ENCODE data around the gene RNF224. TPM values are rescaled to one million over a fixed set of nuclear protein-coding genes. Genes with fewer than 3 reads are reported as not detected.

The RNF224 gene
- polyA plus RNA-seq, 1 of the 3 experiments (the other 2 are of a cell fraction): 0.03 TPM

DNA sequence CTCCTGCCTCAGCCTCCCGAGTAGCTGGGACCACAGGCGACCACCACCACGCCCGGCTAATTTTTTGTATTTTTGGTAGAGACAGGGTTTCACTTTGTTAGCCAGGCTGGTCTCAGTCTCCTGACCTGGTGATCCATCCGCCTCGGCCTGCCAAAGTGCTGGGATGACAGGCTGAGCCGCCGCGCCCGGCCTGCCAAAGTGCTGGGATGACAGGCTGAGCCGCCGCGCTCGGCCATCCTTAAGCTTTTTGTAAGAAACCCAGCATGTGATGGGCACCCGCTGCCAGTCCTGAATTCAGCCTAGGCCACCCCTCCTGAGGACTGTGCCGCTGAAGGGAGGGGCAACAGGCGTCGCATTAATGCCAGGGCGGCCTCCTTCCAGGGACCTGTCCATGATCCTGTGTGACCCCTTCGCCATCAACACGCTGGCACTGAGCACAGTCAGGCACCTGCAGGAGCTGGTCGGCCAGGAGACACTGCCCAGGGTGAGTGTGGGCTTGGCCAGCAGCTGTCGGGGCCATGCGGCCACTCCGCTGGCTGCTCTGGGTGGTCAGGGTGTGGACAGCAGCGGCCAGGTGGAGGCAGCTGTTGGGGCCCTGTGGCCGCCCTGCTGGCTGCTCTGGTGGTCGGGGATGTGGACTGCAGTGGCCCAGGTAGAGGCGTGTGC, 38.3 kb downstream of the RNF224 start:
- WGBS (ENCODE audit: low lambda C conversion rate): 90% methylated on average over 15 of the region's 29 CpGs
- Histone ChIP-seq H3K9me2 (no peaks in the 10 kb centered on the region), H3K27me3 (ENCODE audit: insufficient read depth) (no peaks in the 10 kb centered on the region), H3K36me3 (replicated peaks in 1 of 2; ENCODE audit: control insufficient read depth in 1 of 2, insufficient read depth in 2 of 2, low read length in 1 of 2) (peaks cover 19 to 43% of the 10 kb centered on the region in 2 experiments), H3K4me1 (ENCODE audit: control insufficient read depth in 1 of 2, insufficient read depth in 2 of 2, low read depth in 1 of 2, low read length in 1 of 2) (no peaks in the 10 kb centered on the region), H3K9me3 (no peaks in the 10 kb centered on the region), H3K79me2 (ENCODE audit: insufficient read depth) (0 out of 2 replicates have a peak, but pooled peaks cover 3% of the 10 kb centered on the region), H3K4me3 (ENCODE audit: low read depth in 2 of 2, low read length in 1 of 2) (no peak overlapping the region), H3K9ac (no peak overlapping the region), H3F3A (replicated peaks; ENCODE audit: insufficient read depth) (peaks cover 3% of the 10 kb centered on the region), H3K27ac (ENCODE audit: low read depth in 2 of 2, low read length in 1 of 2) (no peak overlapping the region), H3K4me2 (no peak overlapping the region), H2AFZ (ENCODE audit: low read depth) (no peak overlapping the region), H4K20me1 (ENCODE audit: insufficient read depth) (no peaks in the 10 kb centered on the region)
- TF ChIP-seq ELF1 (IDR thresholded peaks at IDR 0.05): no peak
- TF ChIP-seq MXI1 (IDR thresholded peaks at IDR 0.05; ENCODE audit: low read depth, low read length): no peak
- TF ChIP-seq RXRA (IDR thresholded peaks at IDR 0.05; ENCODE audit: borderline replicate concordance, low read depth): no peak
- no peak for TF ChIP-seq USF1 (IDR thresholded peaks at IDR 0.05; ENCODE audit: borderline replicate concordance, low read depth)
- TF ChIP-seq FOXJ3 (CRISPR knock-in tag; IDR thresholded peaks at IDR 0.05): no peak
- no peak for DNase-seq
- CTCF ChIA-PET: interaction anchor here (1.3 to 1.4 kb wide), 4 partner anchors 11 to 31 kb away, joined by 3 to 9 read pairs (median 4); no protein-coding TSS in a partner anchor
- POLR2A ChIA-PET: no interaction called here

GRCh38 chr9:137266162-137266527, 38.8 kb downstream of the RNF224 start:
- Histone ChIP-seq H3K9me3 (no peaks in the 10 kb centered on the region), H3K4me1 (ENCODE audit: control insufficient read depth in 1 of 2, insufficient read depth in 2 of 2, low read depth in 1 of 2, low read length in 1 of 2) (no peaks in the 10 kb centered on the region), H3F3A (replicated peaks; ENCODE audit: insufficient read depth) (peaks cover 3% of the 10 kb centered on the region), H3K9ac (no peak overlapping the region), H3K27ac (ENCODE audit: low read depth in 2 of 2, low read length in 1 of 2) (no peak overlapping the region), H3K36me3 (replicated peaks in 1 of 2; ENCODE audit: control insufficient read depth in 1 of 2, insufficient read depth in 2 of 2, low read length in 1 of 2) (peaks cover 19 to 44% of the 10 kb centered on the region in 2 experiments), H3K79me2 (ENCODE audit: insufficient read depth) (no peaks in the 10 kb centered on the region), H4K20me1 (ENCODE audit: insufficient read depth) (no peaks in the 10 kb centered on the region), H3K4me3 (ENCODE audit: low read depth in 2 of 2, low read length in 1 of 2) (no peak overlapping the region), H3K9me2 (no peaks in the 10 kb centered on the region), H2AFZ (ENCODE audit: low read depth) (no peak overlapping the region), H3K4me2 (no peak overlapping the region), H3K27me3 (ENCODE audit: insufficient read depth) (no peaks in the 10 kb centered on the region)
- no peak for DNase-seq
- ChIA-PET CTCF (interaction anchor here (0.6 to 1.5 kb wide), 5 partner anchors 11 to 179 kb away, joined by 3 to 9 read pairs (median 4); no protein-coding TSS in a partner anchor), POLR2A (no interaction called here)
- WGBS (ENCODE audit: low lambda C conversion rate): 88% methylated on average over 10 of the region's 15 CpGs
- TF ChIP-seq ELF1 (IDR thresholded peaks at IDR 0.05) (no peak), FOSL2 (IDR thresholded peaks at IDR 0.05; ENCODE audit: borderline replicate concordance, low read depth) (no peak), RXRA (IDR thresholded peaks at IDR 0.05; ENCODE audit: borderline replicate concordance, low read depth) (no peak)

DNA sequence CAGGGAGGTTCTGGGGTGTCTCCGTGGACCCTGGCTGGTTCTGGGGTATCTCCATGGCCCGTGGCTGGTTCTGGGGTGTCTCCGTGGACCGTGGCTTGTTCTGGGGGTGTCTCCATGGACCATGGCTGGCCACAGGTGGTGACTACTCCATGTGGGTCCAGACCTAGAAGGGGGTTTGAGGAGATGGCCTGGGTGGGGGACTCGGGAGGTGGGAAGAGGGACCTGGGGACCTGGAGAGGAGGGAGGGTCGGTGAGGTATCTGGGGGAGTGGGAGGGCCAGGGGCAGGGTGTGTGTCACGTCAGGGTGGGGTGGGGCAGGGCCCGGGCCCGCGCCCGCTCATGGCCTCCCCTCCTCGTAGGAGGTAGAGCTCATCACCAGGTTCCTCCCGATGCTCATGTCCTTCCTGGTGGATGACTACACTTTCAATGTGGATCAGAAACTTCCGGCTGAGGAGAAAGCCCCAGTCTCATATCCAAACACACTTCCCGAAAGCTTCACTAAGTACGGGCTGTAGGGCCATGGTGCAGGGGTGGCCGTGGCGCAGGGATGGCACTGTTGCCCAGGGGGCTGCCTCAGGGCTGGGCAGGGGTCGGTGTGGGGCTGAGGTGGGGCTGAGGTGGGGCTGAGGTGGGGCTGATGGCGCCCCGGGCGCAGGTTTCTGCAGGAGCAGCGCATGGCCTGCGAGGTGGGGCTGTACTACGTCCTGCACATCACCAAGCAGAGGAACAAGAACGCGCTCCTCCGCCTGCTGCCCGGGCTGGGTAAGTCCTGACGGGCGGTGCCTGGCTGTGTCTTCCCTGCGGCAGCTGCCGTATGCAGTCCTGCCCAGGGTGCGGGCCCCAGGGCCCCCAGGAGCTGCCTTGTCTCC, 39.5 kb downstream of the RNF224 start:
- Histone ChIP-seq H3K4me2 (no peak overlapping the region), H3K4me1 (ENCODE audit: control insufficient read depth in 1 of 2, insufficient read depth in 2 of 2, low read depth in 1 of 2, low read length in 1 of 2) (no peaks in the 10 kb centered on the region), H3K27ac (ENCODE audit: low read depth in 2 of 2, low read length in 1 of 2) (no peak overlapping the region), H3K4me3 (ENCODE audit: low read depth in 2 of 2, low read length in 1 of 2) (no peak overlapping the region), H3K36me3 (replicated peaks in 1 of 2; ENCODE audit: control insufficient read depth in 1 of 2, insufficient read depth in 2 of 2, low read length in 1 of 2) (peaks cover 19 to 46% of the 10 kb centered on the region in 2 experiments), H2AFZ (ENCODE audit: low read depth) (no peak overlapping the region), H3F3A (replicated peaks; ENCODE audit: insufficient read depth) (peaks cover 3% of the 10 kb centered on the region), H4K20me1 (ENCODE audit: insufficient read depth) (no peaks in the 10 kb centered on the region), H3K79me2 (ENCODE audit: insufficient read depth) (no peaks in the 10 kb centered on the region), H3K27me3 (ENCODE audit: insufficient read depth) (no peaks in the 10 kb centered on the region), H3K9ac (no peak overlapping the region), H3K9me2 (no peaks in the 10 kb centered on the region), H3K9me3 (no peaks in the 10 kb centered on the region)
- no peak for DNase-seq
- POLR2A ChIA-PET: interaction anchor here (1.1 kb wide), 1 partner anchor 26 kb away, joined by 3 read pairs; no protein-coding TSS in a partner anchor
- CTCF ChIA-PET: interaction anchor here (0.6 to 1.5 kb wide), 5 partner anchors 13 to 178 kb away, joined by 3 to 9 read pairs (median 6); no protein-coding TSS in a partner anchor
- WGBS (ENCODE audit: low lambda C conversion rate): 89% methylated on average over 7 of the region's 34 CpGs
- TF ChIP-seq, protein P1, sequence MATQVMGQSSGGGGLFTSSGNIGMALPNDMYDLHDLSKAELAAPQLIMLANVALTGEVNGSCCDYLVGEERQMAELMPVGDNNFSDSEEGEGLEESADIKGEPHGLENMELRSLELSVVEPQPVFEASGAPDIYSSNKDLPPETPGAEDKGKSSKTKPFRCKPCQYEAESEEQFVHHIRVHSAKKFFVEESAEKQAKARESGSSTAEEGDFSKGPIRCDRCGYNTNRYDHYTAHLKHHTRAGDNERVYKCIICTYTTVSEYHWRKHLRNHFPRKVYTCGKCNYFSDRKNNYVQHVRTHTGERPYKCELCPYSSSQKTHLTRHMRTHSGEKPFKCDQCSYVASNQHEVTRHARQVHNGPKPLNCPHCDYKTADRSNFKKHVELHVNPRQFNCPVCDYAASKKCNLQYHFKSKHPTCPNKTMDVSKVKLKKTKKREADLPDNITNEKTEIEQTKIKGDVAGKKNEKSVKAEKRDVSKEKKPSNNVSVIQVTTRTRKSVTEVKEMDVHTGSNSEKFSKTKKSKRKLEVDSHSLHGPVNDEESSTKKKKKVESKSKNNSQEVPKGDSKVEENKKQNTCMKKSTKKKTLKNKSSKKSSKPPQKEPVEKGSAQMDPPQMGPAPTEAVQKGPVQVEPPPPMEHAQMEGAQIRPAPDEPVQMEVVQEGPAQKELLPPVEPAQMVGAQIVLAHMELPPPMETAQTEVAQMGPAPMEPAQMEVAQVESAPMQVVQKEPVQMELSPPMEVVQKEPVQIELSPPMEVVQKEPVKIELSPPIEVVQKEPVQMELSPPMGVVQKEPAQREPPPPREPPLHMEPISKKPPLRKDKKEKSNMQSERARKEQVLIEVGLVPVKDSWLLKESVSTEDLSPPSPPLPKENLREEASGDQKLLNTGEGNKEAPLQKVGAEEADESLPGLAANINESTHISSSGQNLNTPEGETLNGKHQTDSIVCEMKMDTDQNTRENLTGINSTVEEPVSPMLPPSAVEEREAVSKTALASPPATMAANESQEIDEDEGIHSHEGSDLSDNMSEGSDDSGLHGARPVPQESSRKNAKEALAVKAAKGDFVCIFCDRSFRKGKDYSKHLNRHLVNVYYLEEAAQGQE (IDR thresholded peaks at IDR 0.05; ENCODE audit: low read depth, low read length): no peak
- TF ChIP-seq FOXM1 (IDR thresholded peaks at IDR 0.05; ENCODE audit: low read depth): no peak
- TF ChIP-seq PBX3 (IDR thresholded peaks at IDR 0.05): no peak
- no peak for TF ChIP-seq MAX (IDR thresholded peaks at IDR 0.05; ENCODE audit: low read depth)
- no peak for TF ChIP-seq FOSL2 (IDR thresholded peaks at IDR 0.05; ENCODE audit: borderline replicate concordance, low read depth)
- no peak for TF ChIP-seq RXRA (IDR thresholded peaks at IDR 0.05; ENCODE audit: borderline replicate concordance, low read depth)
- TF ChIP-seq MXI1 (IDR thresholded peaks at IDR 0.05; ENCODE audit: low read depth, low read length): no peak
- TF ChIP-seq SIN3A (IDR thresholded peaks at IDR 0.05; ENCODE audit: borderline replicate concordance, low read depth, low read length): no peak
- no peak for TF ChIP-seq FOXJ3 (CRISPR knock-in tag; IDR thresholded peaks at IDR 0.05)
- no peak for TF ChIP-seq RCOR1 (IDR thresholded peaks at IDR 0.05; ENCODE audit: low read length)

All from SK-N-SH (cell line).